ENCODE results near the gene ABCB11.

The ABCB11 gene

GRCh38 chr2:168988755-168989154 lies 42.4 kb downstream of the ABCB11 start:
- Mint-ChIP-seq H3K27me3 (no peaks in the 10 kb centered on the region), H3K27ac (no peak overlapping the region), H3K4me3 (no peak overlapping the region), H3K4me1 (no peaks in the 10 kb centered on the region), H3K9me3 (no peaks in the 10 kb centered on the region), H3K36me3 (no peaks in the 10 kb centered on the region)
- ATAC-seq (replicated peaks) (no peak), DNase-seq (no peak)

GRCh38 chr2:168986398-168986943 lies 44.7 kb downstream of the ABCB11 start:
- DNase-seq (no peak), ATAC-seq (replicated peaks) (no peak)
- H3K36me3 Mint-ChIP-seq, result no peaks in the 10 kb centered on the region
- no peak overlapping the region for H3K4me3 Mint-ChIP-seq
- H3K4me1 Mint-ChIP-seq, result no peaks in the 10 kb centered on the region
- H3K27me3 Mint-ChIP-seq, result no peaks in the 10 kb centered on the region
- no peaks in the 10 kb centered on the region for H3K9me3 Mint-ChIP-seq
- no peak overlapping the region for H3K27ac Mint-ChIP-seq

GRCh38 chr2:168981651-168982050 lies 49.5 kb downstream of the ABCB11 start:
- Mint-ChIP-seq H3K36me3 (no peaks in the 10 kb centered on the region), H3K9me3 (peaks cover 0 to 3% of the 10 kb centered on the region in 2 donors), H3K4me1 (peaks cover 0 to 1% of the 10 kb centered on the region in 2 donors), H3K27ac (no peak overlapping the region), H3K4me3 (no peak overlapping the region), H3K27me3 (no peaks in the 10 kb centered on the region)
- ATAC-seq (replicated peaks), result no peak
- no peak for DNase-seq

GRCh38 chr2:168978461-168978861 lies 52.7 kb downstream of the ABCB11 start:
- H3K27ac Mint-ChIP-seq, result no peak overlapping the region
- no peak for ATAC-seq (replicated peaks)
- no peaks in the 10 kb centered on the region for H3K27me3 Mint-ChIP-seq
- peaks cover 0 to 3% of the 10 kb centered on the region in 2 donors for H3K9me3 Mint-ChIP-seq
- H3K4me3 Mint-ChIP-seq, result no peak overlapping the region
- DNase-seq, result no peak
- no peaks in the 10 kb centered on the region for H3K36me3 Mint-ChIP-seq
- peaks cover 0 to 4% of the 10 kb centered on the region in 2 donors for H3K4me1 Mint-ChIP-seq

GRCh38 chr2:168977608-168978007 lies 53.5 kb downstream of the ABCB11 start:
- Mint-ChIP-seq H3K4me1 (peaks cover 0 to 4% of the 10 kb centered on the region in 2 donors), H3K27ac (no peak overlapping the region), H3K36me3 (no peaks in the 10 kb centered on the region), H3K4me3 (no peak overlapping the region), H3K9me3 (peaks cover 0 to 3% of the 10 kb centered on the region in 2 donors), H3K27me3 (no peaks in the 10 kb centered on the region)
- no peak for ATAC-seq (replicated peaks)
- DNase-seq, result no peak

- ATAC-seq (replicated peaks) (peak; percentile 33 to 50), DNase-seq (no peak)
- no peaks in the 10 kb centered on the region for H3K36me3 Mint-ChIP-seq
- peaks cover 0 to 4% of the 10 kb centered on the region in 2 donors for H3K4me1 Mint-ChIP-seq
- no peaks in the 10 kb centered on the region for H3K27me3 Mint-ChIP-seq
- H3K9me3 Mint-ChIP-seq, result peaks cover 0 to 3% of the 10 kb centered on the region in 2 donors
- no peak overlapping the region for H3K4me3 Mint-ChIP-seq
- no peak overlapping the region for H3K27ac Mint-ChIP-seq
Observed at GRCh38 chr2:168976034-168976654, 55.0 kb downstream of the ABCB11 start.

- Mint-ChIP-seq H3K27me3 (no peaks in the 10 kb centered on the region), H3K4me1 (peaks cover 0 to 4% of the 10 kb centered on the region in 2 donors), H3K4me3 (no peak overlapping the region), H3K9me3 (peaks cover 0 to 3% of the 10 kb centered on the region in 2 donors), H3K27ac (no peak overlapping the region), H3K36me3 (no peaks in the 10 kb centered on the region)
- ATAC-seq (replicated peaks), result no peak
- no peak for DNase-seq
Observed at GRCh38 chr2:168974428-168974827, 56.7 kb downstream of the ABCB11 start.

GRCh38 chr2:168971261-168971660 lies 59.9 kb downstream of the ABCB11 start:
- no peaks in the 10 kb centered on the region for H3K27me3 Mint-ChIP-seq
- no peak for DNase-seq
- H3K27ac Mint-ChIP-seq, result no peak overlapping the region
- H3K4me3 Mint-ChIP-seq, result no peak overlapping the region
- peaks cover 0 to 3% of the 10 kb centered on the region in 2 donors for H3K4me1 Mint-ChIP-seq
- ATAC-seq (replicated peaks), result no peak
- H3K36me3 Mint-ChIP-seq, result no peaks in the 10 kb centered on the region
- no peaks in the 10 kb centered on the region for H3K9me3 Mint-ChIP-seq

GRCh38 chr2:168970711-168971233 lies 60.4 kb downstream of the ABCB11 start:
- H3K9me3 Mint-ChIP-seq, result no peaks in the 10 kb centered on the region
- H3K36me3 Mint-ChIP-seq, result no peaks in the 10 kb centered on the region
- H3K27me3 Mint-ChIP-seq, result no peaks in the 10 kb centered on the region
- ATAC-seq (replicated peaks) (peak; percentile 19 to 47), DNase-seq (no peak)
- H3K27ac Mint-ChIP-seq, result no peak overlapping the region
- no peak overlapping the region for H3K4me3 Mint-ChIP-seq
- H3K4me1 Mint-ChIP-seq, result no peaks in the 10 kb centered on the region

GRCh38 chr2:168969865-168970264 lies 61.3 kb downstream of the ABCB11 start:
- no peak overlapping the region for H3K27ac Mint-ChIP-seq

GRCh38 chr2:168968342-168968741 lies 62.8 kb downstream of the ABCB11 start:
- H3K4me1 Mint-ChIP-seq, result no peaks in the 10 kb centered on the region
- ATAC-seq (replicated peaks), result no peak
- H3K9me3 Mint-ChIP-seq, result no peaks in the 10 kb centered on the region
- no peak overlapping the region for H3K4me3 Mint-ChIP-seq
- H3K36me3 Mint-ChIP-seq, result no peaks in the 10 kb centered on the region
- no peak overlapping the region for H3K27ac Mint-ChIP-seq
- H3K27me3 Mint-ChIP-seq, result no peaks in the 10 kb centered on the region
- DNase-seq, result no peak

More at GRCh38 chr2:168969865-168970264, 61.3 kb downstream of the ABCB11 start:
- H3K36me3 Mint-ChIP-seq, result no peaks in the 10 kb centered on the region
- DNase-seq (no peak), ATAC-seq (replicated peaks) (no peak)
- H3K4me3 Mint-ChIP-seq, result no peak overlapping the region
- H3K9me3 Mint-ChIP-seq, result no peaks in the 10 kb centered on the region
- H3K4me1 Mint-ChIP-seq, result no peaks in the 10 kb centered on the region
- H3K27me3 Mint-ChIP-seq, result no peaks in the 10 kb centered on the region

GRCh38 chr2:168964251-168964807 lies 66.8 kb downstream of the ABCB11 start:
- no peak overlapping the region for H3K4me3 Mint-ChIP-seq
- H3K36me3 Mint-ChIP-seq, result no peaks in the 10 kb centered on the region
- H3K9me3 Mint-ChIP-seq, result no peaks in the 10 kb centered on the region
- H3K27me3 Mint-ChIP-seq, result no peaks in the 10 kb centered on the region
- peaks cover 0 to 3% of the 10 kb centered on the region in 2 donors for H3K4me1 Mint-ChIP-seq
- ATAC-seq (replicated peaks) (no peak), DNase-seq (no peak)
- H3K27ac Mint-ChIP-seq, result no peak overlapping the region

- Mint-ChIP-seq H3K36me3 (no peaks in the 10 kb centered on the region), H3K9me3 (no peaks in the 10 kb centered on the region)
- ATAC-seq (replicated peaks), result no peak
Observed at GRCh38 chr2:168962636-168963035, 68.5 kb downstream of the ABCB11 start.

GRCh38 chr2:168961450-168962229 lies 69.5 kb downstream of the ABCB11 start:
- Mint-ChIP-seq H3K9me3 (no peaks in the 10 kb centered on the region), H3K36me3 (no peaks in the 10 kb centered on the region), H3K4me3 (no peak overlapping the region), H3K27me3 (no peaks in the 10 kb centered on the region), H3K27ac (no peak overlapping the region), H3K4me1 (peaks cover 0 to 3% of the 10 kb centered on the region in 2 donors)
- ATAC-seq (replicated peaks), result peak; percentile 68 to 92
- DNase-seq, result peak; percentile 24

More at GRCh38 chr2:168962636-168963035, 68.5 kb downstream of the ABCB11 start:
- Mint-ChIP-seq H3K4me3 (no peak overlapping the region), H3K27me3 (no peaks in the 10 kb centered on the region), H3K27ac (no peak overlapping the region), H3K4me1 (peaks cover 0 to 3% of the 10 kb centered on the region in 2 donors)
- no peak for DNase-seq

Data from stimulated activated naive B cell treated with anti-CD40 and anti-IgM and Interleukin-4, amounts not matched to agents 10 μg/mL and 1 μg/mL and 100 μg/mL, for 72 hours (primary cell).